A204.1 (cell line): ENCODE measurements around the gene CXCL13.
"Not testable (repeated sequence)": the region's sequence is repeated elsewhere in the genome, so short reads cannot be mapped to it uniquely, and the experiment has no call there.

Experiments used
- FAIRE-seq: peaks from 2 replicates; lab custom pipeline; 2012; peaks lifted over from hg19 to GRCh38; lab: Jason Lieb, UNC

The CXCL13 gene

GRCh38 chr4:77601614-77602187 is 3.9 kb upstream of the CXCL13 start:
- no peak for FAIRE-seq

- FAIRE-seq: no peak
Observed at GRCh38 chr4:77613267-77613666, 7.6 kb downstream of the CXCL13 start.

- no peak for FAIRE-seq
Observed at GRCh38 chr4:77615153-77615552, 9.5 kb downstream of the CXCL13 start.

GRCh38 chr4:77617203-77617602 is 11.6 kb downstream of the CXCL13 start:
- no peak for FAIRE-seq

- FAIRE-seq: peak; percentile 86
Observed at GRCh38 chr4:77618383-77619241, 13.0 kb downstream of the CXCL13 start.

- no peak for FAIRE-seq
Observed at GRCh38 chr4:77619408-77619807, 13.8 kb downstream of the CXCL13 start.

- FAIRE-seq: no peak
Observed at GRCh38 chr4:77621254-77621653, 15.6 kb downstream of the CXCL13 start.

- FAIRE-seq: no peak
Observed at GRCh38 chr4:77623091-77623490, 17.5 kb downstream of the CXCL13 start.

- no peak for FAIRE-seq
Observed at GRCh38 chr4:77624213-77624612, 18.6 kb downstream of the CXCL13 start.

GRCh38 chr4:77625485-77625884 is 19.9 kb downstream of the CXCL13 start:
- no peak for FAIRE-seq

GRCh38 chr4:77629885-77630284 is 24.3 kb downstream of the CXCL13 start:
- no peak for FAIRE-seq

GRCh38 chr4:77631276-77631675 is 25.7 kb downstream of the CXCL13 start:
- no peak for FAIRE-seq

GRCh38 chr4:77634132-77634785 is 28.6 kb downstream of the CXCL13 start:
- FAIRE-seq: no peak

- no peak for FAIRE-seq
Observed at GRCh38 chr4:77635246-77635645, 29.6 kb downstream of the CXCL13 start.

GRCh38 chr4:77635876-77636275 is 30.3 kb downstream of the CXCL13 start:
- FAIRE-seq: no peak

- no peak for FAIRE-seq
Observed at GRCh38 chr4:77636902-77637301, 31.3 kb downstream of the CXCL13 start.

- FAIRE-seq: not testable (repeated sequence)
Observed at GRCh38 chr4:77644069-77644468, 38.4 kb downstream of the CXCL13 start.

- no peak for FAIRE-seq
Observed at GRCh38 chr4:77650787-77651186, 45.2 kb downstream of the CXCL13 start.

GRCh38 chr4:77651820-77652219 is 46.2 kb downstream of the CXCL13 start:
- no peak for FAIRE-seq

GRCh38 chr4:77652237-77652897 is 46.7 kb downstream of the CXCL13 start:
- FAIRE-seq: no peak

GRCh38 chr4:77653162-77653758 is 47.6 kb downstream of the CXCL13 start:
- no peak for FAIRE-seq

GRCh38 chr4:77660318-77660717 is 54.7 kb downstream of the CXCL13 start:
- FAIRE-seq: not testable (repeated sequence)
